OCI-LY7 (cell line): Measurements from ENCODE around the gene CHST8. TPM values are rescaled to one million over a fixed set of nuclear protein-coding genes. Genes with fewer than 3 reads are reported as not detected.

Experiments used
- BruUV-seq: library from RNA; stranded (reverse); fragments of 400-500 nt; replicated peaks from 2 replicates; lab custom pipeline; 2021; lab: Mats Ljungman, UMichigan
- CTCF ChIA-PET: fragments of 300-600 bp; sonication (Branson Sonifier 250); formaldehyde crosslinking; loops from one replicate; lab custom pipeline; 2022; ENCODE audit warnings: antibody characterized with exemption; ENCODE audit not compliant: unreplicated experiment; lab: Charles Lee
- POLR2A ChIA-PET: fragments of 300-600 bp; sonication (Branson Sonifier 250); formaldehyde crosslinking; loops from one replicate; lab custom pipeline; 2022; ENCODE audit warnings: antibody characterized with exemption; lab: Charles Lee
- DNase-seq: peaks from one replicate; pipeline ENCODE4 v3.0.0-alpha.2; 2015; ENCODE audit warnings: low spot score
- H2AFZ ChIP-seq: fragments of 200-600 bp; sonication (generic), shearing (Covaris generic); 2 replicates; pipeline ENCODE4 v1.6.1; 2014; ENCODE audit warnings: mild to moderate bottlenecking, antibody characterized with exemption, low read length, moderate library complexity
- H3K27ac ChIP-seq: fragments of 200-600 bp; sonication (generic); 2 replicates; pipeline ENCODE4 v1.5.1; 2014; ENCODE audit warnings: mixed run types, low read depth, mild to moderate bottlenecking, moderate library complexity, low read length, inconsistent platforms; ENCODE audit not compliant: poor library complexity, severe bottlenecking
- H3K36me3 ChIP-seq: fragments of 200-600 bp; sonication (generic); 2 replicates; pipeline ENCODE4 v1.6.1; 2014; ENCODE audit warnings: mild to moderate bottlenecking, antibody characterized with exemption, low read length, moderate library complexity, mixed read lengths; ENCODE audit not compliant: insufficient read depth
- H3K4me1 ChIP-seq: fragments of 200-600 bp; sonication (generic); 2 replicates; pipeline ENCODE4 v1.5.1; 2014; ENCODE audit warnings: mild to moderate bottlenecking, low read length; ENCODE audit not compliant: insufficient read depth, poor library complexity, severe bottlenecking
- H3K4me2 ChIP-seq: fragments of 200-600 bp; sonication (generic); 2 replicates; pipeline ENCODE4 v1.6.1; 2014; ENCODE audit warnings: mild to moderate bottlenecking, low read length
- H3K4me3 ChIP-seq: fragments of 200-600 bp; sonication (generic); 2 replicates; pipeline ENCODE4 v1.5.1; 2014; ENCODE audit warnings: mild to moderate bottlenecking, low read depth, low read length; ENCODE audit not compliant: poor library complexity, severe bottlenecking
- H3K79me2 ChIP-seq: fragments of 200-600 bp; sonication (generic); 2 replicates; pipeline ENCODE4 v1.6.1; 2016; ENCODE audit warnings: low read depth, mild to moderate bottlenecking, low read length, moderate library complexity, mixed read lengths; ENCODE audit not compliant: insufficient read depth
- H3K9me2 ChIP-seq: fragments of 200-600 bp; sonication (generic); 2 replicates; pipeline ENCODE4 v1.6.1; 2016; ENCODE audit warnings: mild to moderate bottlenecking, low read length, mixed read lengths; ENCODE audit not compliant: insufficient read depth
- H3K9me3 ChIP-seq: fragments of 200-600 bp; sonication (generic); 2 replicates; pipeline ENCODE4 v1.6.1; 2014; ENCODE audit warnings: mild to moderate bottlenecking, mixed run types, low read length, mixed read lengths
- H4K20me1 ChIP-seq: fragments of 200-600 bp; sonication (generic); 2 replicates; pipeline ENCODE4 v1.6.1; 2014; ENCODE audit warnings: mild to moderate bottlenecking, antibody characterized with exemption, low read length, moderate library complexity, mixed read lengths; ENCODE audit not compliant: insufficient read depth
- EZH2phosphoT487 ChIP-seq: fragments of 200-600 bp; sonication (generic); IDR thresholded peaks from 2 replicates; pipeline ENCODE4 v1.6.1; 2018; ENCODE audit warnings: low read depth, borderline replicate concordance, mild to moderate bottlenecking, mixed run types, antibody characterized with exemption, low read length, moderate library complexity, mixed read lengths
- intact Hi-C: fragments of 100-400 bp; cut with micrococcal nuclease; formaldehyde crosslinking; loops from one replicate; pipeline ENCODE4 v1.10.0; 2022; ENCODE audit not compliant: unreplicated experiment
- total RNA-seq, 2 experiments: library from RNA; depleted of rRNA in 1 of 2; stranded (reverse); fragments of >200 nt in 1 of 2; shearing (Covaris generic) in 1 of 2; gene quantifications; 2 replicates each; pipeline ENCODE4 v1.2.3, GENCODE V29; 2014 to 2022
- TF ChIP-seq, protein P1 (sequence below): fragments of 200-600 bp; sonication (generic); conservative IDR thresholded peaks from 2 replicates; pipeline ENCODE4 v1.5.1; 2014; ENCODE audit warnings: mild to moderate bottlenecking, antibody characterized with exemption, low read length, moderate library complexity, mixed read lengths

Gene CHST8
- total RNA-seq, 2 experiments from 2014 or later: not detected

DNA sequence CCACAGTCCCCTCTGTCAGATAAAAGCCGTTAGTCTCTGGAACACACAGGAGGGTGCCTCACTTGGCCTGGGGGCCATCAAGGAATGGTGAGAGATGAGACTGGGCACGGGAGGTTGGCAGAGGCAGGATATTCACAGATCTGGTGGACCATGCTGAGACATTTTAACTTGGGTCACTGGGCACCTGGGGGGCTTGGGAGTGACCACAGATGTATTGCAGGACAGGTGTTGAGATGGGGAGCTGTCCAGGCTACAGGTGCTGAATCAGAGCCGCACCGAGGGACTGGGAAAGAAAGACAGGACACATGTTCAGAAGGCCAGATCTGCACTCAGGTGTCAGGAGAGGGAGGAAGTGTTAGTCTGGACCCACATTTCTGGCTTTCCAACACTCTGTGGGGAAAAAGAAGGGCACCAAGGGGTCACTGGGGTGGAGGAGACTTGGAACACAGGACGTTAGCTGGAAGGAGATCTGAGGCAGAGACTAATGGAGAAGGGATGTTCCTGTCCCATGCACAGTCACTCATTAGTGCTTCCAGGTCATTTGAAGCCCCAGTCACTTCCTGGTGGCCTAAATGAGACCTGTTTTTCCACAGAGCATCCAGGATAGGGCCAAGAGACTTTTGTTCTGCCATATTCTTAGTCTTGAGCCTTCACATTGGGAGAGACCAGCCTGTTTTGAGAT lies 56.1 kb downstream of the CHST8 start:
- no peaks in the 10 kb centered on the region for H3K79me2 ChIP-seq
- CTCF ChIA-PET: no interaction called here
- no TSS peak for BruUV-seq
- no peaks in the 10 kb centered on the region for H3K9me3 ChIP-seq
- intact Hi-C loops: no loop called here
- POLR2A ChIA-PET: no interaction called here
- no peak overlapping the region for H3K4me2 ChIP-seq
- H3K4me1 ChIP-seq: no peaks in the 10 kb centered on the region
- H3K36me3 ChIP-seq: no peaks in the 10 kb centered on the region
- H4K20me1 ChIP-seq: no peaks in the 10 kb centered on the region
- TF ChIP-seq, protein P1, sequence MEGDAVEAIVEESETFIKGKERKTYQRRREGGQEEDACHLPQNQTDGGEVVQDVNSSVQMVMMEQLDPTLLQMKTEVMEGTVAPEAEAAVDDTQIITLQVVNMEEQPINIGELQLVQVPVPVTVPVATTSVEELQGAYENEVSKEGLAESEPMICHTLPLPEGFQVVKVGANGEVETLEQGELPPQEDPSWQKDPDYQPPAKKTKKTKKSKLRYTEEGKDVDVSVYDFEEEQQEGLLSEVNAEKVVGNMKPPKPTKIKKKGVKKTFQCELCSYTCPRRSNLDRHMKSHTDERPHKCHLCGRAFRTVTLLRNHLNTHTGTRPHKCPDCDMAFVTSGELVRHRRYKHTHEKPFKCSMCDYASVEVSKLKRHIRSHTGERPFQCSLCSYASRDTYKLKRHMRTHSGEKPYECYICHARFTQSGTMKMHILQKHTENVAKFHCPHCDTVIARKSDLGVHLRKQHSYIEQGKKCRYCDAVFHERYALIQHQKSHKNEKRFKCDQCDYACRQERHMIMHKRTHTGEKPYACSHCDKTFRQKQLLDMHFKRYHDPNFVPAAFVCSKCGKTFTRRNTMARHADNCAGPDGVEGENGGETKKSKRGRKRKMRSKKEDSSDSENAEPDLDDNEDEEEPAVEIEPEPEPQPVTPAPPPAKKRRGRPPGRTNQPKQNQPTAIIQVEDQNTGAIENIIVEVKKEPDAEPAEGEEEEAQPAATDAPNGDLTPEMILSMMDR: no peak
- TF ChIP-seq EZH2phosphoT487: no peak
- no peak overlapping the region for H2AFZ ChIP-seq
- no peak overlapping the region for H3K4me3 ChIP-seq
- H3K9me2 ChIP-seq: no peaks in the 10 kb centered on the region
- no peak for DNase-seq
- no peak overlapping the region for H3K27ac ChIP-seq

DNA sequence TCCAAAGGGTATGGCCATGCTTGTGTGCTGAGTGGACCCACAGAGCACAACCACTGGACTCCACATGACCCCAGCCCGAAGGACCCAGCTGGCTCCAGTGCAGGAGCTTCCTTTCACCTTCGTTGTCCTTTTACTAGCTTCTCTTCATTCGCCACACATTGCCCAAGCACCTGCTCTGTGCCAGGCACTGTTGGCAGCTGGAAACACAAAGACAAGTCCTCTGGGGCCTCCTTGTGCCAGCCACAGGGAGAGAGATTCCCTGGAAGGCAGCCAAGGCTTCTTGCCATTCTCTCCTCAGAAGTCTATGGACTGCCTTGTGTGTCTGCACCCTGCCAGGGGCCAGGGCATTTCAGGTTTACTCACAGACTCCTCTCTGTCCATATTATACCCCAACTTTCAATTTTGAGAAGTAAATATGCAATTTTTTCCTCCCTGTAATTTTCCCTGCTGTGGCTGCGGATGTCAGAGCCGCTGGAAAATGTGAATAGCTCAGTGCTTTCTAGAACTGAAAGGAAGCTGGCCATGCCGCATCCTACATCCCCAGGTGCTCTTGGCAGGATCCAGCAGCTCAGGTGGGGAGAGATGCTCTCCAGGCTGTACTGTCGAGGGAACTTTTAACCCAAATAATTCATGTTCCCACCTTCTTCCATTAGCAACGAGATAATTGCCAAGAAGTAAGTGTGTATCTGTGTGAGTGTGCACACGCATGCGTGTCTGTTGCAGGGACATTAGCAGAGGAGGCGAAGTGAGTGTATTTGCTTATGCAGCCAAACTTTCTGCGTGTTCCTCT lies 57.2 kb downstream of the CHST8 start:
- Histone ChIP-seq H3K4me3 (no peak overlapping the region), H3K79me2 (no peaks in the 10 kb centered on the region), H4K20me1 (no peaks in the 10 kb centered on the region), H3K4me1 (no peaks in the 10 kb centered on the region), H3K9me3 (no peaks in the 10 kb centered on the region), H3K36me3 (no peaks in the 10 kb centered on the region), H2AFZ (no peak overlapping the region), H3K27ac (no peak overlapping the region), H3K9me2 (no peaks in the 10 kb centered on the region), H3K4me2 (no peak overlapping the region)
- CTCF ChIA-PET: no interaction called here
- intact Hi-C loops: no loop called here
- BruUV-seq: no TSS peak
- no peak for DNase-seq
- POLR2A ChIA-PET: no interaction called here
- TF ChIP-seq, protein P1: no peak

DNA sequence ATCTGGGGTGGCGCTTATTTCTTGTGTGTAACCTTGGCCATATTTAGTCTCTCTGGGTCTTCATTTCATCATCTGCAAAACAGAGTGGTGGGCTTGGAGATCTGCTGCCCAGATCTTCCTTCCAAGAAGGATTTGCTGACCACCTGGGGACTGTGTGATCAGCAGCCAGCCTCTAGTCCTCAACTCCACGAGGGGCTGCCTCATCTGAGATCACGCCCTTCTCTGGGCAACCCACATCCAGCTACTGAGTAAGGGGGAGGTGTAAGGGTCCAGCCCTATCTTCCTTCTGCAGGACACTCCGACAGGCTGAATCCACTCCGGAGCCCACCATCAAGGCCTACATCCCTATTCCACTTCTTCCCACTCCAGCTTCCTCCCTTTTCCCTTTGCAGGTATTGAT lies 57.9 kb downstream of the CHST8 start:
- BruUV-seq: no TSS peak
- Histone ChIP-seq H3K9me3 (no peaks in the 10 kb centered on the region), H4K20me1 (no peaks in the 10 kb centered on the region), H3K27ac (no peak overlapping the region), H3K4me1 (no peaks in the 10 kb centered on the region), H3K4me2 (no peak overlapping the region), H3K9me2 (no peaks in the 10 kb centered on the region), H2AFZ (no peak overlapping the region), H3K79me2 (no peaks in the 10 kb centered on the region), H3K4me3 (no peak overlapping the region), H3K36me3 (no peaks in the 10 kb centered on the region)
- no peak for DNase-seq
- POLR2A ChIA-PET: no interaction called here
- TF ChIP-seq EZH2phosphoT487: no peak
- TF ChIP-seq, protein P1: no peak
- intact Hi-C loops: no loop called here
- CTCF ChIA-PET: no interaction called here
